HepG2 (cell line): Measurements from ENCODE around the gene TRPM1. TPM values are rescaled to one million over a fixed set of nuclear protein-coding genes. Genes with fewer than 3 reads are reported as not detected.

Source experiments
- ASH2L ChIP-seq: fragments of 300-600, 200-600 bp; sonication (generic); IDR thresholded peaks from 2 replicates; pipeline ENCODE4 v1.7.0; 2017; ENCODE audit warnings: low read depth, mild to moderate bottlenecking, moderate library complexity, mixed read lengths, low read length; ENCODE audit not compliant: insufficient read length
- HNF4A ChIP-seq: sonication (generic); formaldehyde crosslinking; IDR thresholded peaks from 2 replicates; pipeline ENCODE4 v1.4.0; 2020; ENCODE audit warnings: missing genetic modification reagents
- HNRNPLL ChIP-seq: fragments of 200-400 bp; formaldehyde crosslinking; IDR thresholded peaks from 2 replicates; pipeline ENCODE4 v1.6.1; 2017; ENCODE audit warnings: mild to moderate bottlenecking, low read depth, low read length; ENCODE audit not compliant: poor library complexity, severe bottlenecking
- IKZF4 ChIP-seq: sonication (generic); formaldehyde crosslinking; IDR thresholded peaks from 2 replicates; pipeline ENCODE4 v1.5.1; 2020; ENCODE audit warnings: borderline replicate concordance, mild to moderate bottlenecking, low read depth, missing genetic modification reagents; ENCODE audit errors: not compliant biosample characterization
- KDM3A ChIP-seq: IDR thresholded peaks from 2 replicates; pipeline ENCODE4 v1.6.1; 2018; ENCODE audit warnings: low read depth, missing compliant biosample characterization
- RFXAP ChIP-seq: sonication (generic); formaldehyde crosslinking; IDR thresholded peaks from 2 replicates; pipeline ENCODE4 v1.4.0; 2020; ENCODE audit warnings: missing genetic modification reagents, borderline replicate concordance
- SALL2 ChIP-seq: sonication (generic); formaldehyde crosslinking; IDR thresholded peaks from 2 replicates; pipeline ENCODE4 v1.8.1; 2023; ENCODE audit warnings: mild to moderate bottlenecking, missing genetic modification reagents, inconsistent platforms
- SIN3B ChIP-seq: fragments of 150-350 bp; IDR thresholded peaks from 2 replicates; pipeline ENCODE4 v1.6.1; 2014; ENCODE audit warnings: low read length
- SP4 ChIP-seq: sonication (generic); formaldehyde crosslinking; IDR thresholded peaks from 2 replicates; pipeline ENCODE4 v1.8.1; 2023; ENCODE audit warnings: mild to moderate bottlenecking, missing genetic modification reagents
- TGIF2 ChIP-seq: IDR thresholded peaks from 2 replicates; pipeline ENCODE4 v1.6.1; 2016; ENCODE audit warnings: control low read depth, missing compliant biosample characterization
- ZBTB3 ChIP-seq: sonication (generic); formaldehyde crosslinking; IDR thresholded peaks from 2 replicates; pipeline ENCODE4 v1.4.0; 2020; ENCODE audit warnings: low read depth, mild to moderate bottlenecking, moderate library complexity, missing genetic modification reagents, borderline replicate concordance
- ZEB1 ChIP-seq: IDR thresholded peaks from 2 replicates; pipeline ENCODE4 v1.6.1; 2012; ENCODE audit warnings: mild to moderate bottlenecking, low read depth, inconsistent platforms; ENCODE audit not compliant: insufficient replicate concordance
- ZFP90 ChIP-seq: sonication (generic); formaldehyde crosslinking; IDR thresholded peaks from 2 replicates; pipeline ENCODE4 v1.8.0; 2022; ENCODE audit warnings: missing genetic modification reagents, mild to moderate bottlenecking, inconsistent platforms, borderline replicate concordance
- ZNF160 ChIP-seq: sonication (generic); formaldehyde crosslinking; IDR thresholded peaks from 2 replicates; pipeline ENCODE4 v1.8.0; 2022; ENCODE audit warnings: mild to moderate bottlenecking, inconsistent platforms, missing genetic modification reagents
- ZNF335 ChIP-seq: sonication (generic); formaldehyde crosslinking; IDR thresholded peaks from 2 replicates; pipeline ENCODE4 v1.4.0; 2020; ENCODE audit warnings: missing genetic modification reagents
- ZNF367 ChIP-seq: sonication (generic); formaldehyde crosslinking; IDR thresholded peaks from 2 replicates; pipeline ENCODE4 v1.4.0; 2020; ENCODE audit warnings: missing genetic modification reagents, borderline replicate concordance
- ZNF484 ChIP-seq: sonication (generic); formaldehyde crosslinking; IDR thresholded peaks from 2 replicates; pipeline ENCODE4 v1.5.1; 2020; ENCODE audit warnings: mild to moderate bottlenecking, low read depth, missing genetic modification reagents, borderline replicate concordance
- polyA plus RNA-seq, 8 experiments: library from polyadenylated mRNA; depleted of rRNA in 3 of 8; stranded (reverse) in 7 of 8; unstranded in 1 of 8; fragments of >200 nt; fragmentation: Illumina TruSeq in 4 of 8; extraction: Trizol in 4 of 8; gene quantifications; 2 replicates each; pipeline versions ENCODE4 v1.2.1 to v1.2.3, GENCODE V29; 2011 to 2016; ENCODE audit warnings: low read depth in 4 of 8, missing spikeins in 1 of 8, mixed read lengths in 1 of 8; ENCODE audit not compliant: insufficient read depth in 1 of 8
- total RNA-seq, 5 experiments: library from RNA; depleted of rRNA; stranded (reverse); fragments of >200 nt; fragmentation: Illumina TruSeq; extraction: Trizol; gene quantifications; 2 replicates each; pipeline ENCODE4 v1.2.3, GENCODE V29; 2016; ENCODE audit warnings: low read depth in 1 of 5
- TF ChIP-seq, protein P1 (sequence below): sonication (generic); formaldehyde crosslinking; IDR thresholded peaks from 2 replicates; pipeline ENCODE4 v1.5.0; 2020; ENCODE audit warnings: mild to moderate bottlenecking, missing genetic modification reagents
- TF ChIP-seq, protein P2 (sequence below): sonication (generic); formaldehyde crosslinking; IDR thresholded peaks from 2 replicates; pipeline ENCODE4 v1.4.0; 2020; ENCODE audit warnings: missing genetic modification reagents
- TF ChIP-seq, protein P3 (sequence below): sonication (generic); formaldehyde crosslinking; IDR thresholded peaks from 2 replicates; pipeline ENCODE4 v1.4.0; 2020; ENCODE audit warnings: missing genetic modification reagents

TRPM1 gene
- total and polyA plus RNA-seq, 2 of the 13 experiments (the other 11 are each of a cell fraction or from before 2014, with no cell fraction given), result not detected

DNA sequence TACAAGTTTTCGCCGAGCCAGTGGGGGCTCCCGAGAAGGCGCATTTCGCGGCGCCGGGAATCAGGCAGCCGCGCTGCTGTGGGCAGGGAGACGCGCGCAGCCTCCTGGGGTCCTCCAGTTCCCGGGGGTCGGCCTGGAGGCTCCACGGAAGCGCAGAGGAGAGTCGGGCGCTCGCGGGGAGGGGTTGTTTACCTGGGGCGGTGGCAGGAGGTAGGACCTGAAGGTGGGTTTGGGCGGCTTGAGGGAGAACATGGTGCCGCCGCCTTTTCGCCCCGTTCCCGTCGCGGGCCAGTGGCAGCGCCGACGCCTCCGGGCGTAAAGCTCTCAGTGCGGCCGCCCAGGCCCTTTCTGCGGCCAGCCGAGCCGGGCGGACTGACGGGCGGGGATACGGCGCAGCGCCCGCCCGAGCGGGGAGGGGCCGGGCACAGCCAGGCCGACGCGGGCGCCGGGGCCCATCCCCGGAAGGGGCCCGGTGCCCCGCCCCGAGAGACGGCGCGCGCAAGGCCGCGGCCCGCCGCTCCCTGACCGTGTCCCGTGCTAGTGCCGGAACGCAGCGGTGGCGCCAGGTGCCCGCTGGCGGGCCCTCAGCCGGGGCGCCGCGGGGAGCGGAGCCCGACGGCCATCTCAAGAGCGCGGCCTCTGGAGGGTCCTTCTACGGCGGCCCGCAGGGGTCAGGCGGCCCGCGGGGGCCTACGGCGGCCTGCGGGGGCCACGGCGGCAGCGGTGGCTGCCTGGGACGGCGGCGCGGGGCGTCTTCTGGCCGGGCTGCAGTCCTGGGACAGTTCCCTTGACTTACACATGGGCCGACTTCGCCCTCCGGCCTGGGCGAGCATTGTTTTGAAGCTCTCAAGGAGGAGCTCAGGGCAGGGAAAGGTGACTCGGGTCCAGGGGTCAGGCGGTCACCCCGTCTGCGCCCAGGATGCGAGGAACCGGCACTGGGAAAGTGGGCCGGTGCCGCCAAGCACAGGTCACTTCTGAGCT lies 110.0 kb downstream of the TRPM1 start, which contains the start of gene MTMR10 (continued):
- TF ChIP-seq, protein P1, sequence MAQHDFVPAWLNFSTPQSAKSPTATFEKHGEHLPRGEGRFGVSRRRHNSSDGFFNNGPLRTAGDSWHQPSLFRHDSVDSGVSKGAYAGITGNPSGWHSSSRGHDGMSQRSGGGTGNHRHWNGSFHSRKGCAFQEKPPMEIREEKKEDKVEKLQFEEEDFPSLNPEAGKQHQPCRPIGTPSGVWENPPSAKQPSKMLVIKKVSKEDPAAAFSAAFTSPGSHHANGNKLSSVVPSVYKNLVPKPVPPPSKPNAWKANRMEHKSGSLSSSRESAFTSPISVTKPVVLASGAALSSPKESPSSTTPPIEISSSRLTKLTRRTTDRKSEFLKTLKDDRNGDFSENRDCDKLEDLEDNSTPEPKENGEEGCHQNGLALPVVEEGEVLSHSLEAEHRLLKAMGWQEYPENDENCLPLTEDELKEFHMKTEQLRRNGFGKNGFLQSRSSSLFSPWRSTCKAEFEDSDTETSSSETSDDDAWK, result no peak
- TF ChIP-seq ZEB1 (peak; percentile 45), ZFP90 (CRISPR knock-in tag) (0 out of 2 replicates have a peak, but pooled peaks have one; percentile 32), ZNF367 (CRISPR knock-in tag) (peak; percentile 52; the same call in 1 of the 2 replicates), TGIF2 (CRISPR knock-in tag) (peak; percentile 63; the same call in 1 of the 2 replicates), ZNF335 (CRISPR knock-in tag) (0 out of 2 replicates have a peak, but pooled peaks have one; percentile 20), SALL2 (CRISPR knock-in tag) (peak; percentile 72; the same call in 1 of the 2 replicates), SIN3B (no peak), ZNF484 (CRISPR knock-in tag) (no peak), ASH2L (peak; percentile 81), RFXAP (CRISPR knock-in tag) (peak; percentile 36; the same call in 1 of the 2 replicates), KDM3A (no peak), SP4 (CRISPR knock-in tag) (peak; percentile 82), ZBTB3 (CRISPR knock-in tag) (peak; percentile 47; the same call in 1 of the 2 replicates), ZNF160 (CRISPR knock-in tag) (peak; percentile 33; the same call in 1 of the 2 replicates), HNRNPLL (peak; percentile 84), IKZF4 (CRISPR knock-in tag) (no peak), HNF4A (CRISPR knock-in tag) (0 out of 2 replicates have a peak, but pooled peaks have one; percentile 17)
- TF ChIP-seq, protein P2, sequence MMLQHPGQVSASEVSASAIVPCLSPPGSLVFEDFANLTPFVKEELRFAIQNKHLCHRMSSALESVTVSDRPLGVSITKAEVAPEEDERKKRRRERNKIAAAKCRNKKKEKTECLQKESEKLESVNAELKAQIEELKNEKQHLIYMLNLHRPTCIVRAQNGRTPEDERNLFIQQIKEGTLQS (CRISPR knock-in tag), result no peak
- TF ChIP-seq, protein P3, sequence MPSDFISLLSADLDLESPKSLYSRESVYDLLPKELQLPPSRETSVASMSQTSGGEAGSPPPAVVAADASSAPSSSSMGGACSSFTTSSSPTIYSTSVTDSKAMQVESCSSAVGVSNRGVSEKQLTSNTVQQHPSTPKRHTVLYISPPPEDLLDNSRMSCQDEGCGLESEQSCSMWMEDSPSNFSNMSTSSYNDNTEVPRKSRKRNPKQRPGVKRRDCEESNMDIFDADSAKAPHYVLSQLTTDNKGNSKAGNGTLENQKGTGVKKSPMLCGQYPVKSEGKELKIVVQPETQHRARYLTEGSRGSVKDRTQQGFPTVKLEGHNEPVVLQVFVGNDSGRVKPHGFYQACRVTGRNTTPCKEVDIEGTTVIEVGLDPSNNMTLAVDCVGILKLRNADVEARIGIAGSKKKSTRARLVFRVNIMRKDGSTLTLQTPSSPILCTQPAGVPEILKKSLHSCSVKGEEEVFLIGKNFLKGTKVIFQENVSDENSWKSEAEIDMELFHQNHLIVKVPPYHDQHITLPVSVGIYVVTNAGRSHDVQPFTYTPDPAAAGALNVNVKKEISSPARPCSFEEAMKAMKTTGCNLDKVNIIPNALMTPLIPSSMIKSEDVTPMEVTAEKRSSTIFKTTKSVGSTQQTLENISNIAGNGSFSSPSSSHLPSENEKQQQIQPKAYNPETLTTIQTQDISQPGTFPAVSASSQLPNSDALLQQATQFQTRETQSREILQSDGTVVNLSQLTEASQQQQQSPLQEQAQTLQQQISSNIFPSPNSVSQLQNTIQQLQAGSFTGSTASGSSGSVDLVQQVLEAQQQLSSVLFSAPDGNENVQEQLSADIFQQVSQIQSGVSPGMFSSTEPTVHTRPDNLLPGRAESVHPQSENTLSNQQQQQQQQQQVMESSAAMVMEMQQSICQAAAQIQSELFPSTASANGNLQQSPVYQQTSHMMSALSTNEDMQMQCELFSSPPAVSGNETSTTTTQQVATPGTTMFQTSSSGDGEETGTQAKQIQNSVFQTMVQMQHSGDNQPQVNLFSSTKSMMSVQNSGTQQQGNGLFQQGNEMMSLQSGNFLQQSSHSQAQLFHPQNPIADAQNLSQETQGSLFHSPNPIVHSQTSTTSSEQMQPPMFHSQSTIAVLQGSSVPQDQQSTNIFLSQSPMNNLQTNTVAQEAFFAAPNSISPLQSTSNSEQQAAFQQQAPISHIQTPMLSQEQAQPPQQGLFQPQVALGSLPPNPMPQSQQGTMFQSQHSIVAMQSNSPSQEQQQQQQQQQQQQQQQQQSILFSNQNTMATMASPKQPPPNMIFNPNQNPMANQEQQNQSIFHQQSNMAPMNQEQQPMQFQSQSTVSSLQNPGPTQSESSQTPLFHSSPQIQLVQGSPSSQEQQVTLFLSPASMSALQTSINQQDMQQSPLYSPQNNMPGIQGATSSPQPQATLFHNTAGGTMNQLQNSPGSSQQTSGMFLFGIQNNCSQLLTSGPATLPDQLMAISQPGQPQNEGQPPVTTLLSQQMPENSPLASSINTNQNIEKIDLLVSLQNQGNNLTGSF, result peak; percentile 21; the same call in 1 of the 2 replicates
